Measurements from ENCODE around the gene RPUSD1.

The RPUSD1 gene

GRCh38 chr16:818592-818991, 30.4 kb upstream of the RPUSD1 start:
- DNase-seq (ENCODE audit: low read depth) = no peak

GRCh38 chr16:818132-818531, 30.0 kb upstream of the RPUSD1 start:
- no peak for DNase-seq (ENCODE audit: low read depth)

- DNase-seq (ENCODE audit: low read depth) = no peak
Observed at GRCh38 chr16:817001-817906, 29.1 kb upstream of the RPUSD1 start.

GRCh38 chr16:815861-816260, 27.7 kb upstream of the RPUSD1 start:
- DNase-seq (ENCODE audit: low read depth) = no peak

GRCh38 chr16:814974-815373, 26.8 kb upstream of the RPUSD1 start:
- no peak for DNase-seq (ENCODE audit: low read depth)

GRCh38 chr16:813916-814412, 25.8 kb upstream of the RPUSD1 start:
- DNase-seq (ENCODE audit: low read depth) = no peak

- peak; percentile 39 for DNase-seq (ENCODE audit: low read depth)
Observed at GRCh38 chr16:813204-813915, 25.2 kb upstream of the RPUSD1 start.

GRCh38 chr16:808085-808386, 19.9 kb upstream of the RPUSD1 start:
- DNase-seq (ENCODE audit: low read depth) = no peak

- peak; percentile 76 for DNase-seq (ENCODE audit: low read depth)
Observed at GRCh38 chr16:807347-808084, 19.3 kb upstream of the RPUSD1 start.

- no peak for DNase-seq (ENCODE audit: low read depth)
Observed at GRCh38 chr16:805474-805873, 17.3 kb upstream of the RPUSD1 start.

GRCh38 chr16:804193-805048, 16.2 kb upstream of the RPUSD1 start:
- DNase-seq (ENCODE audit: low read depth) = no peak

GRCh38 chr16:803754-804080, 15.5 kb upstream of the RPUSD1 start:
- no peak for DNase-seq (ENCODE audit: low read depth)

- no peak for DNase-seq (ENCODE audit: low read depth)
Observed at GRCh38 chr16:802914-803753, 15.0 kb upstream of the RPUSD1 start.

- DNase-seq (ENCODE audit: low read depth) = no peak
Observed at GRCh38 chr16:802461-802860, 14.3 kb upstream of the RPUSD1 start.

- DNase-seq (ENCODE audit: low read depth) = no peak
Observed at GRCh38 chr16:801584-802363, 13.6 kb upstream of the RPUSD1 start.

GRCh38 chr16:800834-801511, 12.8 kb upstream of the RPUSD1 start:
- no peak for DNase-seq (ENCODE audit: low read depth)

GRCh38 chr16:799948-800833, 12.0 kb upstream of the RPUSD1 start, which contains the start of gene GNG13:
TSS of gene GNG13 (minus strand) at chr16:800734. CDS start at chr16:799077, 1,657 bp downstream.
- DNase-seq (ENCODE audit: low read depth) = no peak
